Lower leg skin (tissue), 3 donors: Measurements from ENCODE around the gene ZNF223.

Experiments used
- CTCF ChIP-seq, 3 donors: fragments of 450-650 bp; IDR thresholded peaks; one replicate each; pipeline ENCODE4 v1.5.1; 2016; ENCODE audit warnings: antibody characterized with exemption in 3 of 3, mild to moderate bottlenecking in 3 of 3, moderate library complexity in 2 of 3
- POLR2A ChIP-seq, 2 donors: fragments of 450-650 bp; IDR thresholded peaks; one replicate each; pipeline ENCODE4 v1.6.1; 2016 to 2017; ENCODE audit warnings: antibody characterized with exemption in 2 of 2, mild to moderate bottlenecking in 1 of 2, moderate library complexity in 1 of 2

- TF ChIP-seq POLR2A (IDR thresholded peaks at IDR 0.05), result no peak
- no peak for TF ChIP-seq CTCF (IDR thresholded peaks at IDR 0.05)
Observed at GRCh38 chr19:44002212-44002565, 49.6 kb upstream of the ZNF223 start.
